WERI-Rb-1 (cell line): ENCODE data around the gene TAS2R46.
"Not testable (repeated sequence)": the region's sequence is repeated elsewhere in the genome, so short reads cannot be mapped to it uniquely, and the experiment has no call there.

ENCODE experiments used
- DNase-seq: peaks from one replicate; pipeline ENCODE4 v3.0.0-alpha.2; 2020
- H3K27ac ChIP-seq: fragments of 250-450 bp; sonication (Bioruptor Pico); 2 replicates; pipeline ENCODE4 v1.5.1; 2020; ENCODE audit warnings: mild to moderate bottlenecking, moderate library complexity
- H3K27me3 ChIP-seq: fragments of 250-450 bp; sonication (Bioruptor Pico); 2 replicates; pipeline ENCODE4 v1.5.1; 2021; ENCODE audit warnings: mild to moderate bottlenecking, low read depth, moderate library complexity; ENCODE audit not compliant: insufficient read depth, severe bottlenecking
- H3K36me3 ChIP-seq: fragments of 250-450 bp; sonication (Bioruptor Pico); 2 replicates; pipeline ENCODE4 v1.5.1; 2020; ENCODE audit warnings: mild to moderate bottlenecking, moderate library complexity
- H3K4me3 ChIP-seq: 2 replicates; pipeline ENCODE4 v1.5.1; 2011; ENCODE audit warnings: low read depth, mild to moderate bottlenecking, control low read depth, low read length
- H3K9me3 ChIP-seq: fragments of 250-450 bp; sonication (Bioruptor Pico); 2 replicates; pipeline ENCODE4 v1.5.1; 2021; ENCODE audit warnings: mild to moderate bottlenecking, moderate library complexity; ENCODE audit not compliant: severe bottlenecking
- TF ChIP-seq, protein P1 (sequence below): IDR thresholded peaks from 2 replicates; pipeline ENCODE4 v1.5.1; 2011; ENCODE audit warnings: low read depth, mild to moderate bottlenecking, control low read depth, inconsistent platforms, low read length

The TAS2R46 gene, protein sequence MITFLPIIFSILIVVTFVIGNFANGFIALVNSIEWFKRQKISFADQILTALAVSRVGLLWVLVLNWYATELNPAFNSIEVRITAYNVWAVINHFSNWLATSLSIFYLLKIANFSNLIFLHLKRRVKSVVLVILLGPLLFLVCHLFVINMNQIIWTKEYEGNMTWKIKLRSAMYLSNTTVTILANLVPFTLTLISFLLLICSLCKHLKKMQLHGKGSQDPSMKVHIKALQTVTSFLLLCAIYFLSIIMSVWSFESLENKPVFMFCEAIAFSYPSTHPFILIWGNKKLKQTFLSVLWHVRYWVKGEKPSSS

DNA sequence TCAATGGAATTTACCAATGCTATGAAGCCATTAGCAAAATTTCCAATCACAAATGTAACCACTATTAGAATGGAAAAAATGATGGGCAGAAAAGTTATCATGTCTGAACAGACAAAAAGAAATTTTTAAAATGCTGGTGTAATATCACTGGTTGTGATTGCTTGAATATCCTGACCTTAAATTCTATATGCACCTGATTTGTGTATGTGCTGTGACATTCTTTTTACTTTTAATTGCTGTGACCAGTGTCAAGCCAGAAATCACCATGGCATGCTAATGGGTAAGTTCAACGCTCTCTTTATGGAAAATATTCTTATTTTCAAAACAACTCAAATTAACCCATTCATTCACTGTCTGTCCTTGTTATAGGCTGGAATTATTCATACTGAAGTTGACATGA lies at the start of gene TAS2R46:
Gene TAS2R46 (minus strand): TSS at position 101 of the 400 bp plus-strand sequence. CDS start 0 bp downstream, at position 101.
- H3K4me3 ChIP-seq, H3K27ac ChIP-seq, DNase-seq, H3K27me3 ChIP-seq, H3K9me3 ChIP-seq, H3K36me3 ChIP-seq: not testable (repeated sequence)

DNA sequence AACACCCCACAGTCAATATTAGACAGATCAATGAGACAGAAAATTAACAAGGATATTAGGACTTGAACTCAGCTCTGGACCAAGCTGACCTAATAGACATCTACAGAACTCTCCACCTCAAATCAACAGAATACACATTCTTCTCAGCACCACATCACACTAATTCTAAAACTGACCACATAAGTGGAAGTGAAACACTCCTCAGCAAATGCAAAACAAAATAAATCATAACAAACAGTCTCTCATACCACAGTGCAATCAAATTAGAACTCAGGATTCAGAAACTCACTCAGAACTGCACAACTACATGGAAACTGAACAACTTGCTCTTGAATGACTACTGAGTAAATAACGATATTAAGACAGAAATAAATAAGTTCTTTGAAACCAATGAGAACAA lies 49.1 kb upstream of the TAS2R46 start:
- DNase-seq, H3K4me3 ChIP-seq, H3K9me3 ChIP-seq, H3K27me3 ChIP-seq, H3K36me3 ChIP-seq, H3K27ac ChIP-seq: not testable (repeated sequence)

DNA sequence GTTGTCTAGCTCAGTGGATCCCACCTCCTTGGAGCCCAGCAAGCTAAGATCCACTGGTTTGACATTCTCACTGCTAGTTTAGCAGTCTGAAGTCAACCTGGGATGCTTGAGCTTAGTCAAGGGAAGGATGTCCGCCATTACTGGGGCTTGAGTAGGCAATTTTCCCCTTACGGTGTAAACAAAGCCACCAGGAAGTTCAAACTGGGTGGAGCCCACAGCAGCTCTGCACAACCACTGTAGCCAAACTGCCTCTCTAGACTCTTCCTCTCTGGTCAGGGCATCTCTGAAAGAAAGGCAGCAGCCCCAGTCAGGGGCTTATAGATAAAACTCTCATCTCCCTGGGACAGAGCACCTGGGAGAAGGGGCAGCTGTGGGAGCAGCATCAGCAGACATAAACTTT lies 46.8 kb upstream of the TAS2R46 start:
- TF ChIP-seq, protein P1, sequence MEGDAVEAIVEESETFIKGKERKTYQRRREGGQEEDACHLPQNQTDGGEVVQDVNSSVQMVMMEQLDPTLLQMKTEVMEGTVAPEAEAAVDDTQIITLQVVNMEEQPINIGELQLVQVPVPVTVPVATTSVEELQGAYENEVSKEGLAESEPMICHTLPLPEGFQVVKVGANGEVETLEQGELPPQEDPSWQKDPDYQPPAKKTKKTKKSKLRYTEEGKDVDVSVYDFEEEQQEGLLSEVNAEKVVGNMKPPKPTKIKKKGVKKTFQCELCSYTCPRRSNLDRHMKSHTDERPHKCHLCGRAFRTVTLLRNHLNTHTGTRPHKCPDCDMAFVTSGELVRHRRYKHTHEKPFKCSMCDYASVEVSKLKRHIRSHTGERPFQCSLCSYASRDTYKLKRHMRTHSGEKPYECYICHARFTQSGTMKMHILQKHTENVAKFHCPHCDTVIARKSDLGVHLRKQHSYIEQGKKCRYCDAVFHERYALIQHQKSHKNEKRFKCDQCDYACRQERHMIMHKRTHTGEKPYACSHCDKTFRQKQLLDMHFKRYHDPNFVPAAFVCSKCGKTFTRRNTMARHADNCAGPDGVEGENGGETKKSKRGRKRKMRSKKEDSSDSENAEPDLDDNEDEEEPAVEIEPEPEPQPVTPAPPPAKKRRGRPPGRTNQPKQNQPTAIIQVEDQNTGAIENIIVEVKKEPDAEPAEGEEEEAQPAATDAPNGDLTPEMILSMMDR: no peak
- no peak overlapping the region for H3K27ac ChIP-seq
- H3K4me3 ChIP-seq: no peak overlapping the region
- no peak for DNase-seq
- no peaks in the 10 kb centered on the region; the same call in 1 of the 2 replicates for H3K36me3 ChIP-seq
- no peaks in the 10 kb centered on the region for H3K27me3 ChIP-seq
- H3K9me3 ChIP-seq: no peaks in the 10 kb centered on the region

DNA sequence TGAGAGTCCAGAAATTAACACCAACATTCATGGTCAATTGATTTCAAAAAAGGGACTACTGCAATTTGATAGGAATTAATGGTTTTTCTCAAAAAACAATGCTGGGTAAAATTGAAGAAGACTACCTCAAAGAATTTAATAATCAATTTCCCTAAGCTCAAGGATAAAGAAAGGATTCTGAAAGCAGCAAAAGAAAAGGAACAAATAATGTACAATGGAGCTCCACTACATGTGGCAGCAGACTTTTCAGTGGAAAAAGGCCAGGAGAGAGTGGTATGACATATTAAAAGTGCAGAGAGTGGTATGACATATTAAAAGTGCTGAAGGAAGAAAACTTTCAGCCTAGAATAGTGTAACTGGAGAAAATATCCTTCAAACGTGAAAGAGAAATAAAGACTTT lies 45.6 kb upstream of the TAS2R46 start:
- H3K4me3 ChIP-seq: no peak overlapping the region
- DNase-seq: no peak
- TF ChIP-seq, protein P1: no peak
- no peak overlapping the region for H3K27ac ChIP-seq
- H3K9me3 ChIP-seq: no peaks in the 10 kb centered on the region
- H3K27me3 ChIP-seq: no peaks in the 10 kb centered on the region
- no peaks in the 10 kb centered on the region; the same call in 1 of the 2 replicates for H3K36me3 ChIP-seq

DNA sequence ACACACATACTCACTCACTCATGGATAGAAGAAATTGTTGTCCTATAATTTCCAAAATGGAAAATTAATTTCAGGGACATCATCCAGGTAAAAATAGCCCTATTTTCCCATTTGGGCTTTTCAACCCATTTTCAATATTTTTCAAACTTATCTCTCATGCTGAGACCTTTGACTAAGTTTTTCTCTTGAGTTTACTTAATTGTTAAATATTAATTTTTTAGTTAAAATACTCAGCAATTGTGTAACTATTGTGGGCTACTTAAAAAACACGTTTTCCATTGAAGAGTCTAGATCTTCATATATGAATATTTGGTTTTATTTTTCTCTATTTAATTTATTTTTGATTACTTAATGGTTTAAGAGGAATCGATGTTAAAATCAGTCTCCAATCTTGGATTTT lies 44.2 kb upstream of the TAS2R46 start:
- TF ChIP-seq, protein P1: no peak
- DNase-seq: no peak
- no peaks in the 10 kb centered on the region for H3K27me3 ChIP-seq
- no peaks in the 10 kb centered on the region for H3K9me3 ChIP-seq
- no peak overlapping the region for H3K4me3 ChIP-seq
- no peaks in the 10 kb centered on the region; the same call in 1 of the 2 replicates for H3K36me3 ChIP-seq
- no peak overlapping the region for H3K27ac ChIP-seq

DNA sequence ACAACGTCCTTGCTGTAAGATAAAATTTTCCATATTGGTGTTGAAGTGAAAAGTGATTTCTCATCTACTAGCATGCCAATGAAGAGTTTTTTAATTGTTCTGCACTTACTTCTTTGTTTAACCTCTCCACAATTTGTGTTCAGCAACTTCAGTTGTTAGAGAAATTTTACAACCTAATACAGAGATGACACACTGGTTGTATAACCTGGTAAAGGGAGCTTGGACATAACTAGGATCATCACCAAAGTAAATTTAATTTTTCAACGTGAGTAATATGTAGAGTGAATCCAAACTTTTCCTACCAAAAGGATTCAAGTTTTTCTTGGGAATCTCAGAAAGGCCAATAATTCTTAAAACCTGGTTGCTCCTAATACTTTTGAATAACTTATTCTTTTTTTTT lies 43.5 kb upstream of the TAS2R46 start:
- Histone ChIP-seq H3K9me3 (no peaks in the 10 kb centered on the region), H3K27me3 (no peaks in the 10 kb centered on the region), H3K36me3 (no peaks in the 10 kb centered on the region; the same call in none of the 2 replicates), H3K4me3 (no peak overlapping the region), H3K27ac (no peak overlapping the region)
- no peak for DNase-seq
- TF ChIP-seq, protein P1: no peak

DNA sequence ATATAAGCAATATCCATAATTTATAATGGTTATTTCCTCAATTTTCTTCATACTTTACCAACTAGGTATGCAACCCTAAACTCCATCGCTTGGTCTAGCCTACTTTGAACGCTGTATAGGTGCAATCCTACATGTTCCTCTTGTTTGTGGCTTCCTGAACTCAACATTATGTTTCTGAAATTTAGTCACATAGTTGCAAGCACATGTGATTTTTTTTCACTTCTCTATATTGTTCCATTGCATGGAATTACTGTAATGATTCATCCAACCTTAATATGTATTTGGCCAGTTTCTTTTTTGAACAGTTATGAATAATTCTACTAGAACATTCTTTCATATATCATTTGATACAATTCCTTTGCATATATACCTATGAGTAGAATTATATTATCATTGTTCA lies 32.8 kb upstream of the TAS2R46 start:
- not testable (repeated sequence) for H3K36me3 ChIP-seq, H3K27ac ChIP-seq, H3K4me3 ChIP-seq, DNase-seq, H3K9me3 ChIP-seq, H3K27me3 ChIP-seq
